Cardiac fibroblast (primary cell): ENCODE results near the gene VASN.

ENCODE experiments used
- DNase-seq, 2 donors: peaks; one replicate each; pipeline versions ENCODE4 v3.0.0 to v3.0.0-alpha.2; 2010; ENCODE audit warnings: low read depth in 2 of 2
- H3K4me3 ChIP-seq, 2 donors: replicated peaks in 1 of 2; 1 replicate in 1 of 2; 2 replicates in 1 of 2; pipeline ENCODE4 v1.5.1; 2011; ENCODE audit warnings: low read depth in 2 of 2, low read length in 2 of 2, mild to moderate bottlenecking in 2 of 2, moderate library complexity in 1 of 2
- TF ChIP-seq, protein P1 (sequence below): IDR thresholded peaks from one replicate; pipeline ENCODE4 v1.5.1; 2011; ENCODE audit warnings: low read depth, mild to moderate bottlenecking, low read length, inconsistent platforms

The VASN gene

DNA sequence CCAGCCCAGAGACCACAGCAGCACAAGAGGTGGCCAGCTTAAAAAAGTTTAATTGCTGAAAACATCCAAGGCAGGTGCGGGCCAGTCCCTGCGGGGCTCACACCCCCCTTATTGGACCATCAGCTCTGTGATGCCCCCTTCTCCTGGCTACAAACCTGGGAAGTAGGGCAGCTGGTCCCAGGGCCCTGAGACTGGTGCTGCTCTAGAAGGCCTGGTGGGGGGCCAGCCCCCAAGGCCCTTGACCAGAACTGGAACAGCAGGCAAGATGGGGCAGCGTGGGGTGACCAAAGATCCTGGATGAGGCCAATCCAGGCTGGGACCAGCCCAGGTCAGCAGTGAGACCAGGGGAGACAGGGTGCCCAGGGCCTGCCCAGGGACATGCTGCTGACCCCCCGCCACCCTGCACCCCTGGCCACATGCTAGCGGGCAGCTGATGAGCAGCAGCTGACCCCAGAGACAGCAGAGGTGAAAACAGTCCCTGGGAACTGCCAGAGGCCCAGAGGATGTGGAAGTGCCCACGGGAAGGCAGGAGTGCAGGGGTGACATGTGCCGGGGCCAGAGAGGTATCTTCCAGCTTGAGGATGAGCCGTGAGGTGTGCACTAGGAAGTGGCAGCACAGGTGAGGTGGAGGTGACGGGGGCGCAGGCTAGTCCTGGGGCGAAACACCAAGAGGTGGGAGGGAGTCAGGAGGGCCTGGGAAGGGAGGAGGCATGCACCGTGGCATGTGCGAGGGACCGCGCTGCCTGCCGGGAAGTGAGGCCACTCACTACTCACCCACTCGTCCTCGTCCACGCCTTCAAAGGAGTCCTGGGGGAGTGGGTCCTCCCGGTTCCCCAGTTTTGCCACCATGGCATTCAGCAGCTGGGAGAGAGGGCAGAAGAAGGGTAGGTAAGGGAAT, 16.9 kb upstream of the VASN start:
- DNase-seq: no peak
- H3K4me3 ChIP-seq: no peak overlapping the region
- TF ChIP-seq, protein P1, sequence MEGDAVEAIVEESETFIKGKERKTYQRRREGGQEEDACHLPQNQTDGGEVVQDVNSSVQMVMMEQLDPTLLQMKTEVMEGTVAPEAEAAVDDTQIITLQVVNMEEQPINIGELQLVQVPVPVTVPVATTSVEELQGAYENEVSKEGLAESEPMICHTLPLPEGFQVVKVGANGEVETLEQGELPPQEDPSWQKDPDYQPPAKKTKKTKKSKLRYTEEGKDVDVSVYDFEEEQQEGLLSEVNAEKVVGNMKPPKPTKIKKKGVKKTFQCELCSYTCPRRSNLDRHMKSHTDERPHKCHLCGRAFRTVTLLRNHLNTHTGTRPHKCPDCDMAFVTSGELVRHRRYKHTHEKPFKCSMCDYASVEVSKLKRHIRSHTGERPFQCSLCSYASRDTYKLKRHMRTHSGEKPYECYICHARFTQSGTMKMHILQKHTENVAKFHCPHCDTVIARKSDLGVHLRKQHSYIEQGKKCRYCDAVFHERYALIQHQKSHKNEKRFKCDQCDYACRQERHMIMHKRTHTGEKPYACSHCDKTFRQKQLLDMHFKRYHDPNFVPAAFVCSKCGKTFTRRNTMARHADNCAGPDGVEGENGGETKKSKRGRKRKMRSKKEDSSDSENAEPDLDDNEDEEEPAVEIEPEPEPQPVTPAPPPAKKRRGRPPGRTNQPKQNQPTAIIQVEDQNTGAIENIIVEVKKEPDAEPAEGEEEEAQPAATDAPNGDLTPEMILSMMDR: no peak

DNA sequence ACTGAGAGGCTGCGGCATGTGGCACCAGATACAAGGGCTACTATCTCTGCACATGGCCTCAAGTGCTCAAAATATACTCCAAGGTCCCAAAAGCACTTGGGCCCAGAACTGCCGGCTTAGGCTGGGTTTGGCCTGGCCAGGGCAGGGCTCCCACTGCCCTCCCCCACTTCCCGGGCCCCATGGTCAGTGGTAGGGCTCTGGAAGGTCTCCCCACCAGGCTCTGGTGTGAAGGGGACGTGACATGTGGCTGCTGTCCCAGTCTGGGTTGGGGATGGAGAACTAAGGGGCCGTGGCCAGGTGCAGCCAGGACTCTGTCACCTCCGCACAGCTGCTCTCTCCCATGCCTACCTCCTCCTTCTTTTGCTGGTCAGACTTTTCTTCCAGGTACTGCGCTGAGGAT, 14.8 kb upstream of the VASN start:
- TF ChIP-seq, protein P1: no peak
- H3K4me3 ChIP-seq: no peak overlapping the region
- DNase-seq: no peak

DNA sequence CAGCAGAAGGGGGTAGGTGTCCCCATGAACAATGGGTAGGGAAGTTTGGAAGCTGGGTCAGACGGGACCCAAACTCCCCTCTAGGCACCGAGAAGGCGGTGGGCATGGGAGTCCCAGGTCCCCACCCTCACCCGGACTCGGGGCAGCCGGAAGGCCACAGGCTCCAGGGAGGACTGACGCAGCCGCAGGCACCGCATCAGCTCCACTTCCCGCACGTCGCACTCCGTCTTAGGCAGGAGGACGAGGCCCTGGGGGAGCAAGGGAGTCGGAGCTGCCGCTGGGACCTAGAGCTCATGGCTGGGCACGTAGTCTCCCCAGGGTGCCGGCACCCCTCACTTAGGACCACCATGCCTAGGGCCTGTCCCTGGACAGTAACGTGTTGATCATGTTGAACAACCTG, 13.4 kb upstream of the VASN start:
- TF ChIP-seq, protein P1: no peak
- H3K4me3 ChIP-seq: no peak overlapping the region
- DNase-seq: no peak

GRCh38 chr16:4358831-4359561, 12.7 kb upstream of the VASN start:
- no peak overlapping the region for H3K4me3 ChIP-seq
- TF ChIP-seq, protein P1: peak; percentile 96
- DNase-seq: peak; percentile 46 to 54

DNA sequence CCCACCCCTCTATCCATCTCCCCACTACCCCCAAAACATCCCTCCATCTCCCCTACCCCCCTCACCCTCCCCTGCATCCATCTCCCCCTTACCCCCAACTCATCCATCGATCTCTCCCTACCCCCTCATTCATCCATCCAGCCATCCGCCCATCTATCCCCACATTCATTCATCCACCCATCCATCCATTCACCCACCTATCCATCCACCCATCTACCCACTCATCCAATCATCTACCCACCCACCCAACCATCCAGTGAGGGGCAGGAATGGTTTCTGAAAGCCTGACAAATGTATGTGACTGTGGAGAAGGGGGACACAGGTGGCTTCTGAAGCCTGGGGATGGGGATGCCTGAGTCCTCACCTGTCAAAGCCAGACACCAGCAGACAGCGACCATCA, 11.7 kb upstream of the VASN start:
- H3K4me3 ChIP-seq: no peak overlapping the region
- TF ChIP-seq, protein P1: no peak
- no peak for DNase-seq

- TF ChIP-seq, protein P1: no peak
- no peak for DNase-seq
Observed at GRCh38 chr16:4360538-4361021, 11.1 kb upstream of the VASN start.

More at GRCh38 chr16:4360538-4361021, 11.1 kb upstream of the VASN start:
- H3K4me3 ChIP-seq: no peak overlapping the region
